Measurements from ENCODE around the gene ITGB4.

Gene ITGB4

GRCh38 chr17:75727391-75727790, 6.1 kb downstream of the ITGB4 start:
- DNase-seq (ENCODE audit: low read depth in 1 of 2, low spot score in 1 of 2) = no peak
- H3K27me3 ChIP-seq (ENCODE audit: insufficient read depth, poor library complexity, severe bottlenecking) = no peaks in the 10 kb centered on the region
- no peak overlapping the region for H3K27ac ChIP-seq (replicated peaks)
- no peak overlapping the region for H3K4me3 ChIP-seq (replicated peaks; ENCODE audit: insufficient read depth, low read length)
- TF ChIP-seq REST (IDR thresholded peaks at IDR 0.05; ENCODE audit: insufficient replicate concordance, low read depth) (no peak), SPI1 (IDR thresholded peaks at IDR 0.05; ENCODE audit: borderline replicate concordance, low read depth) (no peak), POLR2AphosphoS5 (IDR thresholded peaks at IDR 0.05; ENCODE audit: low read depth) (no peak), GABPA (IDR thresholded peaks at IDR 0.05; ENCODE audit: low read depth) (no peak), CTCF (IDR thresholded peaks at IDR 0.05; ENCODE audit: insufficient read depth, low read length) (no peak)

DNA sequence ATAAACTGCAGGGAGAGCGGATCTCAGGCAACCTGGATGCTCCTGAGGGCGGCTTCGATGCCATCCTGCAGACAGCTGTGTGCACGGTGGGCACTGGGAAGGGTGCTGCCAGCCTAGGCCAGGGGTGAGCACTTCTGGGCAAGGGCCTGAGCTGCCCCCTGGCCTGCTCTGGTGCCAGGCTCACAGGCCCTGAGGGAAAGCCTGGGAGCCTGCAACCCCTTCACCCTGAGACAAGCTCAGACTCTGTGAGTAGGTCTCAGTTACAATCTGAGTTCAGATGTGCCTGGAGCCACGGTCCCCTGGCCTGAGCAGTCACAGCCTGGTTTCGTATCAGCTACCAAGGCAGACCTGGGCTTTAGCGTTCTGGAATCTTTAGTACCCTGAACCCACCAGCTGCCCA, 8.1 kb downstream of the ITGB4 start:
- TF ChIP-seq POLR2AphosphoS5 (IDR thresholded peaks at IDR 0.05; ENCODE audit: low read depth) (no peak), GABPA (IDR thresholded peaks at IDR 0.05; ENCODE audit: low read depth) (no peak), SPI1 (IDR thresholded peaks at IDR 0.05; ENCODE audit: borderline replicate concordance, low read depth) (no peak), REST (IDR thresholded peaks at IDR 0.05; ENCODE audit: insufficient replicate concordance, low read depth) (no peak), CTCF (IDR thresholded peaks at IDR 0.05; ENCODE audit: insufficient read depth, low read length) (no peak)
- Histone ChIP-seq H3K27ac (replicated peaks) (no peak overlapping the region), H3K4me3 (replicated peaks; ENCODE audit: insufficient read depth, low read length) (no peak overlapping the region), H3K27me3 (ENCODE audit: insufficient read depth, poor library complexity, severe bottlenecking) (no peaks in the 10 kb centered on the region)
- DNase-seq (ENCODE audit: low read depth in 1 of 2, low spot score in 1 of 2) = no peak

DNA sequence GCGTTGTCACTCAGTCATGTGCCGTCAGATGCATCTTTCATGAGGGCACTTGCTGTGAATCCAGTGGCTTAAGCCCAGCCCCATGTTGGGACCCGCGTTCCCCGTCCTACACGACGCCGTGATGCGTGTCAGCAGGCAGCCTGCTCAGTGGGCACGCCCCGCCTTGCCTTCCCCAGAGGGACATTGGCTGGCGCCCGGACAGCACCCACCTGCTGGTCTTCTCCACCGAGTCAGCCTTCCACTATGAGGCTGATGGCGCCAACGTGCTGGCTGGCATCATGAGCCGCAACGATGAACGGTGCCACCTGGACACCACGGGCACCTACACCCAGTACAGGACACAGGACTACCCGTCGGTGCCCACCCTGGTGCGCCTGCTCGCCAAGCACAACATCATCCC, 8.8 kb downstream of the ITGB4 start:
- no peak for DNase-seq (ENCODE audit: low read depth in 1 of 2, low spot score in 1 of 2)
- TF ChIP-seq GABPA (IDR thresholded peaks at IDR 0.05; ENCODE audit: low read depth) (no peak), POLR2AphosphoS5 (IDR thresholded peaks at IDR 0.05; ENCODE audit: low read depth) (no peak), REST (IDR thresholded peaks at IDR 0.05; ENCODE audit: insufficient replicate concordance, low read depth) (no peak), SPI1 (IDR thresholded peaks at IDR 0.05; ENCODE audit: borderline replicate concordance, low read depth) (no peak), CTCF (IDR thresholded peaks at IDR 0.05; ENCODE audit: insufficient read depth, low read length) (no peak)

More for the DNA sequence above, 8.8 kb downstream of the ITGB4 start:
- Histone ChIP-seq H3K4me3 (replicated peaks; ENCODE audit: insufficient read depth, low read length) (no peak overlapping the region), H3K27ac (replicated peaks) (no peak overlapping the region), H3K27me3 (ENCODE audit: insufficient read depth, poor library complexity, severe bottlenecking) (no peaks in the 10 kb centered on the region)

Measured in HL-60 (cell line).